Ishikawa (cell line): ENCODE results near the gene METRN.

Experiments used
- CEBPB ChIP-seq: IDR thresholded peaks from 2 replicates; pipeline ENCODE4 v1.6.1; 2012
- CREB1 ChIP-seq: IDR thresholded peaks from 2 replicates; pipeline ENCODE4 v1.6.1; 2012; ENCODE audit warnings: low read depth
- EGR1 ChIP-seq: IDR thresholded peaks from 2 replicates; pipeline ENCODE4 v1.6.1; 2012
- EP300 ChIP-seq: IDR thresholded peaks from 2 replicates; pipeline ENCODE4 v1.6.1; 2012; ENCODE audit warnings: borderline replicate concordance
- FOXM1 ChIP-seq: IDR thresholded peaks from 2 replicates; pipeline ENCODE4 v1.6.1; 2012; ENCODE audit warnings: low read depth, borderline replicate concordance
- MAX ChIP-seq: IDR thresholded peaks from 2 replicates; pipeline ENCODE4 v1.6.1; 2012
- NFIC ChIP-seq: IDR thresholded peaks from 2 replicates; pipeline ENCODE4 v1.6.1; 2012
- RAD21 ChIP-seq: IDR thresholded peaks from 2 replicates; pipeline ENCODE4 v1.6.1; 2012; ENCODE audit warnings: low read depth
- REST ChIP-seq: IDR thresholded peaks from 2 replicates; pipeline ENCODE4 v1.6.1; 2012; ENCODE audit warnings: low read depth, mild to moderate bottlenecking
- TAF1 ChIP-seq: IDR thresholded peaks from 2 replicates; pipeline ENCODE4 v1.6.1; 2012; ENCODE audit warnings: low read depth, mild to moderate bottlenecking
- TEAD4 ChIP-seq: IDR thresholded peaks from 2 replicates; pipeline ENCODE4 v1.6.1; 2012
- YY1 ChIP-seq: IDR thresholded peaks from 2 replicates; pipeline ENCODE4 v1.6.1; 2012; ENCODE audit warnings: low read depth
- ZBTB7A ChIP-seq: IDR thresholded peaks from 2 replicates; pipeline ENCODE4 v1.6.1; 2012; ENCODE audit warnings: low read depth
- TF ChIP-seq, protein P1 (sequence below): IDR thresholded peaks from 2 replicates; pipeline ENCODE4 v1.6.1; 2012

- TF ChIP-seq EP300 (no peak), TEAD4 (0 out of 2 replicates have a peak, but pooled peaks have one; percentile 21), REST (no peak), CREB1 (no peak), FOXM1 (no peak), EGR1 (peak; percentile 78), NFIC (peak; percentile 56; the same call in 1 of the 2 replicates), RAD21 (no peak), ZBTB7A (no peak), CEBPB (no peak), MAX (no peak), TAF1 (no peak), YY1 (no peak)
- TF ChIP-seq, protein P1, sequence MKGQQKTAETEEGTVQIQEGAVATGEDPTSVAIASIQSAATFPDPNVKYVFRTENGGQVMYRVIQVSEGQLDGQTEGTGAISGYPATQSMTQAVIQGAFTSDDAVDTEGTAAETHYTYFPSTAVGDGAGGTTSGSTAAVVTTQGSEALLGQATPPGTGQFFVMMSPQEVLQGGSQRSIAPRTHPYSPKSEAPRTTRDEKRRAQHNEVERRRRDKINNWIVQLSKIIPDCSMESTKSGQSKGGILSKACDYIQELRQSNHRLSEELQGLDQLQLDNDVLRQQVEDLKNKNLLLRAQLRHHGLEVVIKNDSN = no peak
Observed at GRCh38 chr16:707062-707538, 7.8 kb upstream of the METRN start.
